Panc1 (cell line): ENCODE data around the gene IQSEC1. TPM values are rescaled to one million over a fixed set of nuclear protein-coding genes. Genes with fewer than 3 reads are reported as not detected.

Source experiments
- ATAC-seq: fragments of 200-7000 bp; cut with Tn5 transposase; 2 replicates; pipeline ENCODE4 v1.9.1; 2020; ENCODE audit warnings: mild to moderate bottlenecking, moderate library complexity
- BruUV-seq: library from RNA; stranded (reverse); fragments of 400-500 nt; replicated peaks from 2 replicates; lab custom pipeline; 2021; lab: Mats Ljungman, UMichigan
- CTCF ChIA-PET: fragments of 300-600 bp; sonication (Branson Sonifier 250); formaldehyde crosslinking; loops from one replicate; lab custom pipeline; 2022; ENCODE audit warnings: antibody characterized with exemption; lab: Charles Lee
- POLR2A ChIA-PET: fragments of 300-600 bp; sonication (Branson Sonifier 250); formaldehyde crosslinking; loops from one replicate; lab custom pipeline; 2022; ENCODE audit warnings: antibody characterized with exemption; lab: Charles Lee
- DNase-seq: peaks from one replicate; pipeline ENCODE4 v3.0.0-alpha.2; 2010; ENCODE audit warnings: low read depth, low spot score
- H3K27ac ChIP-seq: 2 replicates; pipeline ENCODE4 v1.5.1; 2011; ENCODE audit warnings: mild to moderate bottlenecking, low read length, inconsistent platforms
- H3K27me3 ChIP-seq: fragments of 200-500 bp; sonication (Bioruptor generic); 2 replicates; pipeline ENCODE4 v1.6.0; 2014; ENCODE audit warnings: low read length, inconsistent platforms; ENCODE audit not compliant: control insufficient read depth, insufficient read depth
- H3K36me3 ChIP-seq: fragments of 200-500 bp; sonication (Bioruptor generic); 2 replicates; pipeline ENCODE4 v1.5.1; 2014; ENCODE audit warnings: inconsistent platforms, mild to moderate bottlenecking, low read length, moderate library complexity; ENCODE audit not compliant: control insufficient read depth, insufficient read depth
- H3K4me1 ChIP-seq: 2 replicates; pipeline ENCODE4 v1.5.1; 2011; ENCODE audit warnings: inconsistent platforms, mild to moderate bottlenecking, low read length, moderate library complexity; ENCODE audit not compliant: control insufficient read depth, insufficient read depth
- H3K4me3 ChIP-seq, 2 experiments: 2 replicates each; pipeline ENCODE4 v1.5.1; 2011 to 2012; ENCODE audit warnings: low read depth in 2 of 2, low read length in 2 of 2, mild to moderate bottlenecking in 2 of 2, inconsistent platforms in 1 of 2, moderate library complexity in 1 of 2
- H3K9me3 ChIP-seq: fragments of 200-500 bp; sonication (Bioruptor generic); 2 replicates; pipeline ENCODE4 v1.5.1; 2014; ENCODE audit warnings: low read depth, mild to moderate bottlenecking, inconsistent platforms, low read length, moderate library complexity; ENCODE audit not compliant: control insufficient read depth, insufficient read depth
- POLR2AphosphoS5 ChIP-seq: IDR thresholded peaks from 2 replicates; pipeline ENCODE4 v1.6.1; 2012; ENCODE audit warnings: mild to moderate bottlenecking, low read depth, low read length, moderate library complexity
- SIN3A ChIP-seq: IDR thresholded peaks from 2 replicates; pipeline ENCODE4 v1.6.1; 2012; ENCODE audit warnings: low read depth, mild to moderate bottlenecking, low read length, moderate library complexity, borderline replicate concordance; ENCODE audit not compliant: insufficient read depth
- TCF7L2 ChIP-seq: IDR thresholded peaks from 2 replicates; pipeline ENCODE4 v1.6.1; 2011; ENCODE audit warnings: mild to moderate bottlenecking, low read depth, low read length, inconsistent platforms
- in situ Hi-C: cut with HindIII; loops from 2 replicates; pipeline ENCODE4 v1.10.0; 2016; ENCODE audit warnings: low sequenced_read_pairs, low pct_unique_long_range_greater_than_20kb
- intact Hi-C: fragments of 100-400 bp; cut with micrococcal nuclease; formaldehyde crosslinking; loops from one replicate; pipeline ENCODE4 v1.10.0; 2022; ENCODE audit not compliant: unreplicated experiment
- total RNA-seq: library from RNA; stranded (reverse); gene quantifications from one replicate; pipeline ENCODE4 v1.2.1, GENCODE V29; 2021; ENCODE audit not compliant: unreplicated experiment
- TF ChIP-seq, protein P1 (sequence below), 2 experiments: IDR thresholded peaks; 2 replicates each; pipeline ENCODE4 v1.6.1; 2011 to 2012; ENCODE audit warnings: low read depth in 2 of 2, control low read depth in 1 of 2, low read length in 1 of 2, mild to moderate bottlenecking in 1 of 2, moderate library complexity in 1 of 2; ENCODE audit not compliant: insufficient read depth in 1 of 2
- TF ChIP-seq, protein P2 (sequence below): fragments of 450-650 bp; IDR thresholded peaks from 2 replicates; pipeline ENCODE4 v1.5.1; 2017; ENCODE audit warnings: mild to moderate bottlenecking

IQSEC1 gene
- total RNA-seq, 1 experiment from 2014 or later, result 28.4 TPM

DNA sequence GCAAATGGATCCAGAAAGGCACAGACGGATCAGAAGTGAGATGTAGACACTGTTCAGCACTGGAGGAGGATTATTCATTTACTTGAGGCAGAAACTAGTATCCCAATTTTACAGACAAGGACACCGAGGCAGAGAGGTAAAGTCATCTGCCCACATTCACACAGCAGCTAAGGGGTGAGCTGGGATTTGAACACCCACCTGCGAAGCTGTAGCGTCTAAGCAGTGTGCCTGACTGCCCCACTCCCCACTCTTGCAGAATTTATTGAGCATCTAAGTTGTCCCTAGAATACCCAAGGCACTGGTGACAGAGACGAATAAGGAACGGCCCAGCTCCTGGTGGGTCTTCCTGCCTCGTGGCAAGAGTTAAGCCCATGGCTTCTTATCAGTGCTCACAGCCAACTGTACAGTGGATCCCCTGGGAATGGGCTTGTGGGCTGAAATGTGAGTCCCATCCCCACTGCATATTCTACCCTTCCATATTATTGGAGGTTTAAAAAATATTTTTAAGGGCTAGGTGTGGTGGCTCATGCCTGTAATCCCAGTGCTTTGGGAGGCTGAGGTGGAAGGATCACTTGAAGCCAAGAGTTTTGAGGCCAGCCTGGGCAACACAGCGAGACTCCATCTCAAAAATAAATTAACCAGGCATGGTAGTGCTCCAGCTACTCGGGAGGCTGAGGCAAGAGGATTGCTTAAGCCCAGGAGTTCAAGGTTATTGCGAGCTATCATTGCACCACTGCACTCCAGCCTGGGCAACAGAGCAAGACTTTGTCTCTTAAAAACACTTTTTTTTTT is 77.6 kb downstream of the IQSEC1 start:
- TF ChIP-seq SIN3A (no peak), POLR2AphosphoS5 (no peak), TCF7L2 (no peak)
- TF ChIP-seq, protein P1, sequence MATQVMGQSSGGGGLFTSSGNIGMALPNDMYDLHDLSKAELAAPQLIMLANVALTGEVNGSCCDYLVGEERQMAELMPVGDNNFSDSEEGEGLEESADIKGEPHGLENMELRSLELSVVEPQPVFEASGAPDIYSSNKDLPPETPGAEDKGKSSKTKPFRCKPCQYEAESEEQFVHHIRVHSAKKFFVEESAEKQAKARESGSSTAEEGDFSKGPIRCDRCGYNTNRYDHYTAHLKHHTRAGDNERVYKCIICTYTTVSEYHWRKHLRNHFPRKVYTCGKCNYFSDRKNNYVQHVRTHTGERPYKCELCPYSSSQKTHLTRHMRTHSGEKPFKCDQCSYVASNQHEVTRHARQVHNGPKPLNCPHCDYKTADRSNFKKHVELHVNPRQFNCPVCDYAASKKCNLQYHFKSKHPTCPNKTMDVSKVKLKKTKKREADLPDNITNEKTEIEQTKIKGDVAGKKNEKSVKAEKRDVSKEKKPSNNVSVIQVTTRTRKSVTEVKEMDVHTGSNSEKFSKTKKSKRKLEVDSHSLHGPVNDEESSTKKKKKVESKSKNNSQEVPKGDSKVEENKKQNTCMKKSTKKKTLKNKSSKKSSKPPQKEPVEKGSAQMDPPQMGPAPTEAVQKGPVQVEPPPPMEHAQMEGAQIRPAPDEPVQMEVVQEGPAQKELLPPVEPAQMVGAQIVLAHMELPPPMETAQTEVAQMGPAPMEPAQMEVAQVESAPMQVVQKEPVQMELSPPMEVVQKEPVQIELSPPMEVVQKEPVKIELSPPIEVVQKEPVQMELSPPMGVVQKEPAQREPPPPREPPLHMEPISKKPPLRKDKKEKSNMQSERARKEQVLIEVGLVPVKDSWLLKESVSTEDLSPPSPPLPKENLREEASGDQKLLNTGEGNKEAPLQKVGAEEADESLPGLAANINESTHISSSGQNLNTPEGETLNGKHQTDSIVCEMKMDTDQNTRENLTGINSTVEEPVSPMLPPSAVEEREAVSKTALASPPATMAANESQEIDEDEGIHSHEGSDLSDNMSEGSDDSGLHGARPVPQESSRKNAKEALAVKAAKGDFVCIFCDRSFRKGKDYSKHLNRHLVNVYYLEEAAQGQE (IDR thresholded peaks at IDR 0.05; ENCODE audit: insufficient read depth in 1 of 2, low read depth in 2 of 2, low read length in 1 of 2), result no peak
- TF ChIP-seq, protein P2, sequence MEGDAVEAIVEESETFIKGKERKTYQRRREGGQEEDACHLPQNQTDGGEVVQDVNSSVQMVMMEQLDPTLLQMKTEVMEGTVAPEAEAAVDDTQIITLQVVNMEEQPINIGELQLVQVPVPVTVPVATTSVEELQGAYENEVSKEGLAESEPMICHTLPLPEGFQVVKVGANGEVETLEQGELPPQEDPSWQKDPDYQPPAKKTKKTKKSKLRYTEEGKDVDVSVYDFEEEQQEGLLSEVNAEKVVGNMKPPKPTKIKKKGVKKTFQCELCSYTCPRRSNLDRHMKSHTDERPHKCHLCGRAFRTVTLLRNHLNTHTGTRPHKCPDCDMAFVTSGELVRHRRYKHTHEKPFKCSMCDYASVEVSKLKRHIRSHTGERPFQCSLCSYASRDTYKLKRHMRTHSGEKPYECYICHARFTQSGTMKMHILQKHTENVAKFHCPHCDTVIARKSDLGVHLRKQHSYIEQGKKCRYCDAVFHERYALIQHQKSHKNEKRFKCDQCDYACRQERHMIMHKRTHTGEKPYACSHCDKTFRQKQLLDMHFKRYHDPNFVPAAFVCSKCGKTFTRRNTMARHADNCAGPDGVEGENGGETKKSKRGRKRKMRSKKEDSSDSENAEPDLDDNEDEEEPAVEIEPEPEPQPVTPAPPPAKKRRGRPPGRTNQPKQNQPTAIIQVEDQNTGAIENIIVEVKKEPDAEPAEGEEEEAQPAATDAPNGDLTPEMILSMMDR, result 0 out of 2 replicates have a peak, but pooled peaks have one; percentile 39
- no peak for ATAC-seq
- no peak for DNase-seq
- Histone ChIP-seq H3K4me3 (peak overlapping the region; percentile 61 to 68; a peak in 2 of 4 replicates), H3K36me3 (no peaks in the 10 kb centered on the region; the same call in 1 of the 2 replicates), H3K9me3 (no peaks in the 10 kb centered on the region), H3K27me3 (no peaks in the 10 kb centered on the region), H3K27ac (peak overlapping the region; percentile 23; the same call in 1 of the 2 replicates), H3K4me1 (peaks cover 16% of the 10 kb centered on the region)
- ChIA-PET CTCF (no interaction called here), POLR2A (no interaction called here)
- intact Hi-C loops (loop anchor here (10.0 kb wide), 1 partner anchor 131 kb away; no protein-coding TSS in a partner anchor), in situ Hi-C loops (no loop called here)
- BruUV-seq, result no TSS peak

DNA sequence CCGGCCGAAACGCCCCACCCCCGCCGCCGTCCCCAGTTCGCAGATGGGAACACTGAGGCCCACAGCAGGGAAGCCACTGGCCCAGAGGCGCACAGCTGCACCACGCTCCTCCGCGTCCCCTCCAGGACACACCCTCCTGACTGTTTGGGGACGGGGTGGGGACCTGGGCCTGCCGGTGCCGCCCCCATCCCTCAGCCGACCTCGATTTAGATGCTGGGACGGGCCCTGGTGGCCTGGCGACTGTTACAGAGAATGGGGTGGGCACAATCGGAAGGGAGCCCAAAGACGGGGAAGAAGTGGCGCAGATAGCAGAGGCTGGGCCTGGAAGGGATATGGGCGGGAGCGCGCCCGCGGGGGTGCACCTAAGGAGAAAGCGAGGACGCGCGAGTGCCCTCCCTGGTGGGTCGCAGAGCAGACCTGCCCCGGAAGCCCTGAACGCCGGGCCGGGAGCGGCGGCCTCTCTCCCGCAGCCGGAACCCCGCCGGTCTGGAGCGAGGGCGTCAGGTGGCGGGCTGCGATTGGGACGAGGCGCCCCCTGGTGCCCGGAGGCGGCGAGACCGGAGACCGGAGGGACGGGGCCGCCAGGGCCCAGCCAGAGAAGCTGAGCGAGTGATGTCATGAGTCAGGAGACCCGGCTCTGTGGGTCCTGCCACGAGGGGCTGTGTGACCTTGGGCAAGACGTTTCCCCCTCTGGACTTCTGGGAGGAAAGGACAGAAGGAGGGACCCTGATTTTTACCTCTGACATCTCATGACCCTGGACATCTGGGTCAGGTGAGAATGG is 78.4 kb downstream of the IQSEC1 start:
- DNase-seq (peak; percentile 20), ATAC-seq (peak; percentile 80)
- Histone ChIP-seq H3K27ac (peak overlapping the region; percentile 44), H3K4me3 (peak overlapping the region; percentile 61 to 68), H3K4me1 (peaks cover 16% of the 10 kb centered on the region), H3K9me3 (no peaks in the 10 kb centered on the region), H3K27me3 (no peaks in the 10 kb centered on the region), H3K36me3 (no peaks in the 10 kb centered on the region; the same call in 1 of the 2 replicates)
- no TSS peak for BruUV-seq
- intact Hi-C loops, result loop anchor here (10.0 kb wide), 1 partner anchor 130 kb away; no protein-coding TSS in a partner anchor
- in situ Hi-C loops, result no loop called here
- TF ChIP-seq, protein P2, result peak; percentile 94
- TF ChIP-seq SIN3A (no peak), TCF7L2 (no peak)
- TF ChIP-seq, protein P1 (IDR thresholded peaks at IDR 0.05; ENCODE audit: insufficient read depth in 1 of 2, low read depth in 2 of 2, low read length in 1 of 2), result no peak
- CTCF ChIA-PET, result interaction anchor here (0.6 kb wide), 1 partner anchor 82 kb away, joined by 6 read pairs; no protein-coding TSS in a partner anchor
- POLR2A ChIA-PET, result no interaction called here
